Tibial artery (tissue), 4 donors: Measurements from ENCODE around the gene SPEN.
A peak's percentile ranks its signal among the peaks of the same experiment; 100 is the strongest.

ENCODE experiments used
- DNase-seq, 2 donors: peaks; one replicate each; pipeline ENCODE4 v3.0.0-alpha.2; 2019
- H3K27ac ChIP-seq, 2 donors: fragments of 200-600 bp; sonication (generic) in 1 of 2; 1 replicate in 1 of 2; 2 replicates in 1 of 2; pipeline ENCODE4 v1.5.1; 2018 to 2019; ENCODE audit warnings: mild to moderate bottlenecking in 1 of 2
- H3K27me3 ChIP-seq, 2 donors: fragments of 200-600 bp; sonication (generic) in 1 of 2; one replicate each; pipeline versions ENCODE4 v1.5.1 to v1.6.0; 2016 to 2019
- H3K36me3 ChIP-seq, 3 donors: fragments of 200-600 bp; sonication (generic) in 2 of 3; one replicate each; pipeline ENCODE4 v1.5.1; 2016 to 2019; ENCODE audit warnings: mild to moderate bottlenecking in 2 of 3
- H3K4me1 ChIP-seq, 4 donors: fragments of 200-600 bp; sonication (generic) in 2 of 4; 1 replicate in 3 of 4; 2 replicates in 1 of 4; pipeline ENCODE4 v1.5.1; 2016 to 2019
- H3K4me3 ChIP-seq, 2 donors: fragments of 200-600 bp; sonication (generic) in 1 of 2; 1 replicate in 1 of 2; 2 replicates in 1 of 2; pipeline ENCODE4 v1.5.1; 2018 to 2019; ENCODE audit warnings: mild to moderate bottlenecking in 2 of 2
- H3K9me3 ChIP-seq, 3 donors: fragments of 200-600 bp; sonication (generic) in 1 of 3; one replicate each; pipeline ENCODE4 v1.5.1; 2016 to 2019
- CTCF ChIP-seq, 2 experiments: fragments of 200-600 bp in 1 of 2; fragments of 450-650 bp in 1 of 2; IDR thresholded peaks; one replicate each; pipeline ENCODE4 v1.5.1; 2017 to 2019; ENCODE audit warnings: antibody characterized with exemption in 2 of 2, mild to moderate bottlenecking in 1 of 2, moderate library complexity in 1 of 2
- intact Hi-C: fragments of 100-400 bp; cut with DNase I; formaldehyde crosslinking; loops from one replicate; pipeline ENCODE4 v1.15.0; 2023; ENCODE audit warnings: low total_unique reads

SPEN gene

GRCh38 chr1:15951341-15952153, 104.0 kb downstream of the SPEN start:
- no peak for TF ChIP-seq CTCF (IDR thresholded peaks at IDR 0.05)
- Histone ChIP-seq H3K27me3 (no peaks in the 10 kb centered on the region), H3K4me1 (peaks cover 11 to 89% (median 75%) of the 10 kb centered on the region in 4 donors), H3K27ac (peak overlapping the region; percentile 95 to 96), H3K36me3 (peaks cover 0 to 15% (median 9%) of the 10 kb centered on the region in 3 donors), H3K9me3 (no peaks in the 10 kb centered on the region), H3K4me3 (no peak overlapping the region)
- DNase-seq, result peak in 1 of 2 donors; percentile 63
- intact Hi-C loops, result no loop called here

GRCh38 chr1:15952317-15953258, 105.1 kb downstream of the SPEN start:
- H3K9me3 ChIP-seq, result no peaks in the 10 kb centered on the region
- no peak for TF ChIP-seq CTCF (IDR thresholded peaks at IDR 0.05)
- peak in 1 of 2 donors; percentile 67 for DNase-seq
- H3K4me1 ChIP-seq, result peaks cover 11 to 81% (median 71%) of the 10 kb centered on the region in 4 donors
- H3K27ac ChIP-seq, result peak overlapping the region; percentile 95 to 96
- intact Hi-C loops, result no loop called here
- H3K27me3 ChIP-seq, result no peaks in the 10 kb centered on the region
- no peak overlapping the region for H3K4me3 ChIP-seq
- peaks cover 0 to 9% (median 0%) of the 10 kb centered on the region in 3 donors for H3K36me3 ChIP-seq

GRCh38 chr1:15953294-15953771, 105.8 kb downstream of the SPEN start:
- DNase-seq, result peak in 1 of 2 donors; percentile 75
- no peak for TF ChIP-seq CTCF (IDR thresholded peaks at IDR 0.05)
- no peak overlapping the region for H3K4me3 ChIP-seq
- no peaks in the 10 kb centered on the region for H3K27me3 ChIP-seq
- H3K36me3 ChIP-seq, result peaks cover 0 to 6% (median 0%) of the 10 kb centered on the region in 3 donors
- H3K27ac ChIP-seq, result peak overlapping the region; percentile 95 to 96
- H3K9me3 ChIP-seq, result no peaks in the 10 kb centered on the region
- peaks cover 11 to 77% (median 64%) of the 10 kb centered on the region in 4 donors for H3K4me1 ChIP-seq
- intact Hi-C loops, result no loop called here

GRCh38 chr1:15953791-15954241, 106.3 kb downstream of the SPEN start:
- TF ChIP-seq CTCF (IDR thresholded peaks at IDR 0.05), result no peak
- no peaks in the 10 kb centered on the region for H3K27me3 ChIP-seq
- H3K36me3 ChIP-seq, result peaks cover 0 to 6% (median 0%) of the 10 kb centered on the region in 3 donors
- no peaks in the 10 kb centered on the region for H3K9me3 ChIP-seq
- intact Hi-C loops, result no loop called here
- no peak overlapping the region for H3K4me3 ChIP-seq
- H3K4me1 ChIP-seq, result peaks cover 11 to 77% (median 62%) of the 10 kb centered on the region in 4 donors
- peak overlapping the region; percentile 95 to 96 for H3K27ac ChIP-seq
- DNase-seq, result no peak

GRCh38 chr1:15954316-15954715, 106.8 kb downstream of the SPEN start:
- Histone ChIP-seq H3K9me3 (no peaks in the 10 kb centered on the region), H3K4me3 (no peak overlapping the region), H3K36me3 (peaks cover 0 to 6% (median 0%) of the 10 kb centered on the region in 3 donors), H3K27ac (peak overlapping the region; percentile 95 to 96), H3K27me3 (no peaks in the 10 kb centered on the region), H3K4me1 (peaks cover 11 to 77% (median 58%) of the 10 kb centered on the region in 4 donors)
- DNase-seq, result no peak
- intact Hi-C loops, result no loop called here
- TF ChIP-seq CTCF (IDR thresholded peaks at IDR 0.05), result no peak
